ENCODE results near the gene CDH1.
"Not testable (repeated sequence)": the region's sequence is repeated elsewhere in the genome, so short reads cannot be mapped to it uniquely, and the experiment has no call there.

CDH1 gene

GRCh38 chr16:68737046-68737729 lies at the start of gene CDH1:
CDH1 (plus strand) TSS chr16:68737292; CDS start chr16:68737416, 124 bp downstream.
- DNase-seq: no peak

GRCh38 chr16:68689921-68690320 lies 47.2 kb upstream of the CDH1 start:
- no peak for DNase-seq

GRCh38 chr16:68695575-68695974 lies 41.5 kb upstream of the CDH1 start:
- no peak for DNase-seq

GRCh38 chr16:68696514-68696913 lies 40.6 kb upstream of the CDH1 start:
- no peak for DNase-seq

GRCh38 chr16:68698091-68698490 lies 39.0 kb upstream of the CDH1 start:
- DNase-seq: no peak

GRCh38 chr16:68700120-68700519 lies 37.0 kb upstream of the CDH1 start:
- DNase-seq: no peak

- DNase-seq: no peak
These were observed 36.3 kb upstream of the CDH1 start for GRCh38 chr16:68700831-68701230.

GRCh38 chr16:68704232-68704867 lies 32.7 kb upstream of the CDH1 start:
- peak; percentile 70 for DNase-seq

- no peak for DNase-seq
These were observed 29.5 kb upstream of the CDH1 start for GRCh38 chr16:68707340-68708152.

- no peak for DNase-seq
These were observed 26.9 kb upstream of the CDH1 start for GRCh38 chr16:68710211-68710610.

- DNase-seq: no peak
These were observed 25.5 kb upstream of the CDH1 start for GRCh38 chr16:68711421-68712139.

- no peak for DNase-seq
These were observed 23.7 kb upstream of the CDH1 start for GRCh38 chr16:68713361-68713760.

- DNase-seq: no peak
These were observed 21.6 kb upstream of the CDH1 start for GRCh38 chr16:68715471-68715870.

GRCh38 chr16:68716516-68716915 lies 20.6 kb upstream of the CDH1 start:
- not testable (repeated sequence) for DNase-seq

- DNase-seq: no peak
These were observed 19.4 kb upstream of the CDH1 start for GRCh38 chr16:68717684-68718083.

- no peak for DNase-seq
These were observed 18.5 kb upstream of the CDH1 start for GRCh38 chr16:68718590-68718989.

GRCh38 chr16:68719993-68720489 lies 17.1 kb upstream of the CDH1 start:
- DNase-seq: peak; percentile 44

- no peak for DNase-seq
These were observed 14.7 kb upstream of the CDH1 start for GRCh38 chr16:68722119-68723024.

GRCh38 chr16:68724797-68725196 lies 12.3 kb upstream of the CDH1 start:
- no peak for DNase-seq

- DNase-seq: no peak
These were observed 8.6 kb upstream of the CDH1 start for GRCh38 chr16:68728523-68728922.

- DNase-seq: no peak
These were observed 5.5 kb upstream of the CDH1 start for GRCh38 chr16:68731637-68732036.

All from activated CD4-positive, alpha-beta T cell treated with anti-CD3 and anti-CD28 coated beads, Interleukin-2, amount 50 U/mL, for 16 hours (primary cell).